WTC11 (cell line): ENCODE data around the gene ABCC2. TPM values are rescaled to one million over a fixed set of nuclear protein-coding genes. Genes with fewer than 3 reads are reported as not detected.

Experiments used
- ATAC-seq: fragments of 200-7000 bp; cut with Tn5 transposase; 2 replicates; pipeline ENCODE4 v1.10.0; 2021; ENCODE audit warnings: mild to moderate bottlenecking, moderate library complexity
- CTCF ChIA-PET: fragments of 300-600 bp; sonication (Branson Sonifier 250); formaldehyde crosslinking; loops from one replicate; lab custom pipeline; 2021; ENCODE audit warnings: antibody characterized with exemption; lab: Charles Lee
- POLR2A ChIA-PET: fragments of 350-600 bp; sonication (Branson Sonifier 250); formaldehyde crosslinking; loops from one replicate; lab custom pipeline; 2021; ENCODE audit warnings: antibody characterized with exemption; lab: Charles Lee
- DNase-seq: peaks from one replicate; pipeline ENCODE4 v3.0.0; 2021; ENCODE audit warnings: low spot score
- H3K27ac Mint-ChIP-seq: 2 replicates; pipeline ENCODE4 v1.8.0; 2021; ENCODE audit warnings: mixed read lengths
- H3K27me3 Mint-ChIP-seq: 2 replicates; pipeline ENCODE4 v1.8.0; 2021; ENCODE audit warnings: low read depth, mild to moderate bottlenecking, moderate library complexity, mixed read lengths
- H3K36me3 Mint-ChIP-seq: 2 replicates; pipeline ENCODE4 v1.8.0; 2021; ENCODE audit warnings: mixed read lengths
- H3K4me1 Mint-ChIP-seq: 2 replicates; pipeline ENCODE4 v1.8.0; 2022; ENCODE audit warnings: mixed read lengths
- H3K4me3 Mint-ChIP-seq: 2 replicates; pipeline ENCODE4 v1.8.0; 2021; ENCODE audit warnings: mild to moderate bottlenecking, moderate library complexity, mixed read lengths
- H3K9me3 Mint-ChIP-seq: 2 replicates; pipeline ENCODE4 v1.8.0; 2021; ENCODE audit warnings: mixed read lengths
- AFF4 ChIP-seq: sonication (generic); formaldehyde crosslinking; IDR thresholded peaks from 2 replicates; pipeline ENCODE4 v1.8.1; 2023; ENCODE audit warnings: mild to moderate bottlenecking, missing genetic modification reagents, borderline replicate concordance
- AR ChIP-seq: fragments of 250-450 bp; sonication (Bioruptor Pico); IDR thresholded peaks from 2 replicates; pipeline ENCODE4 v1.9.0; 2021; ENCODE audit warnings: mild to moderate bottlenecking
- E2F1 ChIP-seq: sonication (generic); formaldehyde crosslinking; IDR thresholded peaks from 2 replicates; pipeline ENCODE4 v1.8.0; 2022; ENCODE audit warnings: mild to moderate bottlenecking, missing genetic modification reagents
- E2F5 ChIP-seq: sonication (generic); formaldehyde crosslinking; IDR thresholded peaks from 2 replicates; pipeline ENCODE4 v1.8.1; 2022; ENCODE audit warnings: mild to moderate bottlenecking, moderate library complexity, missing genetic modification reagents
- EMX1 ChIP-seq: fragments of 250-450 bp; sonication (Bioruptor Pico); IDR thresholded peaks from 2 replicates; pipeline ENCODE4 v1.8.0; 2021; ENCODE audit warnings: mild to moderate bottlenecking
- GABPB1 ChIP-seq: sonication (generic); formaldehyde crosslinking; IDR thresholded peaks from 2 replicates; pipeline ENCODE4 v1.8.1; 2023; ENCODE audit warnings: mild to moderate bottlenecking, missing genetic modification reagents
- MAX ChIP-seq: sonication (generic); formaldehyde crosslinking; IDR thresholded peaks from 2 replicates; pipeline ENCODE4 v1.8.0; 2022; ENCODE audit warnings: mild to moderate bottlenecking, missing genetic modification reagents
- MLX ChIP-seq: sonication (generic); formaldehyde crosslinking; IDR thresholded peaks from 2 replicates; pipeline ENCODE4 v1.8.1; 2023; ENCODE audit warnings: mild to moderate bottlenecking, missing genetic modification reagents, moderate library complexity
- OVOL2 ChIP-seq: fragments of 250-450 bp; sonication (Bioruptor Pico); IDR thresholded peaks from 2 replicates; pipeline ENCODE4 v1.9.0; 2021; ENCODE audit warnings: mild to moderate bottlenecking, borderline replicate concordance
- PREB ChIP-seq: sonication (generic); formaldehyde crosslinking; IDR thresholded peaks from 2 replicates; pipeline ENCODE4 v1.8.1; 2022; ENCODE audit warnings: mild to moderate bottlenecking, missing genetic modification reagents, moderate library complexity, borderline replicate concordance
- total RNA-seq: library from RNA; stranded (reverse); gene quantifications from 3 replicates; pipeline ENCODE4 v1.2.3, GENCODE V29; 2021
- TF ChIP-seq, protein P1 (sequence below): sonication (generic); formaldehyde crosslinking; IDR thresholded peaks from 2 replicates; pipeline ENCODE4 v1.8.1; 2022; ENCODE audit warnings: low read depth, mild to moderate bottlenecking, moderate library complexity, missing genetic modification reagents, borderline replicate concordance

ABCC2 gene
- total RNA-seq, 1 experiment from 2014 or later: 0.87 TPM

DNA sequence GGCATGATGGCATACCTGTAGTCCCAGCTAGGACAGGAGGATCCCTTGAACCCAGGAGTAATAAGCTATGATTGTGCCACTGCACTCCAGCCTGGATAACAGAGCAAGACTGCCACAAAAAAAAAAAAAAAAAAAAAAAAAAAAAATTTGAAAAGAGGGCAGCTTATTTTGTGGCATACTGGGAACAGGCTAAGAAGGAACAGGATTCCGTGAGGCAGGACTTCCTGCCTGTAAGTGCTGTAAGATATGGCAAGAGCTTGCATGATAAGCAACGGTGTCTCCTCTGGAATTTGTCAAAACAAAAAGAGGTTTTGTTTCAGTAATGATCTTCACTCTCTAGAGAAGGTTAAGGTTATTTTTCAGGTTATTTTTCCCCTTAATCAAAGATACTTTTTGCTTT, 101.1 kb downstream of the ABCC2 start (continued):
- no peak for TF ChIP-seq AFF4 (CRISPR knock-in tag)
- TF ChIP-seq, protein P1, sequence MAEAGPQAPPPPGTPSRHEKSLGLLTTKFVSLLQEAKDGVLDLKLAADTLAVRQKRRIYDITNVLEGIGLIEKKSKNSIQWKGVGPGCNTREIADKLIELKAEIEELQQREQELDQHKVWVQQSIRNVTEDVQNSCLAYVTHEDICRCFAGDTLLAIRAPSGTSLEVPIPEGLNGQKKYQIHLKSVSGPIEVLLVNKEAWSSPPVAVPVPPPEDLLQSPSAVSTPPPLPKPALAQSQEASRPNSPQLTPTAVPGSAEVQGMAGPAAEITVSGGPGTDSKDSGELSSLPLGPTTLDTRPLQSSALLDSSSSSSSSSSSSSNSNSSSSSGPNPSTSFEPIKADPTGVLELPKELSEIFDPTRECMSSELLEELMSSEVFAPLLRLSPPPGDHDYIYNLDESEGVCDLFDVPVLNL (CRISPR knock-in tag): no peak
- TF ChIP-seq E2F1: no peak

GRCh38 chr10:99888622-99889021, 106.2 kb downstream of the ABCC2 start:
- H3K36me3 Mint-ChIP-seq: peaks cover 84% of the 10 kb centered on the region
- CTCF ChIA-PET: interaction anchor here (0.6 to 0.9 kb wide), 2 partner anchors 28 to 29 kb away, joined by 3 to 4 read pairs; no protein-coding TSS in a partner anchor
- H3K27ac Mint-ChIP-seq: no peak overlapping the region
- H3K4me1 Mint-ChIP-seq: no peaks in the 10 kb centered on the region
- ATAC-seq (no peak), DNase-seq (no peak)
- H3K27me3 Mint-ChIP-seq: no peaks in the 10 kb centered on the region
- POLR2A ChIA-PET: interaction anchor here (1.2 kb wide), 1 partner anchor 14 kb away, joined by 3 read pairs; no protein-coding TSS in a partner anchor
- no peak overlapping the region for H3K4me3 Mint-ChIP-seq
- no peaks in the 10 kb centered on the region for H3K9me3 Mint-ChIP-seq
- TF ChIP-seq OVOL2 (CRISPR knock-in tag) (no peak), MLX (CRISPR knock-in tag) (no peak), PREB (no peak), EMX1 (no peak), GABPB1 (CRISPR knock-in tag) (no peak), E2F5 (CRISPR knock-in tag) (no peak), AR (no peak), MAX (CRISPR knock-in tag) (no peak)
- TF ChIP-seq, protein P1 (CRISPR knock-in tag): no peak
- TF ChIP-seq, all 79 proteins: peak for 0
